ENCODE results near the gene GCLC. TPM values are rescaled to one million over a fixed set of nuclear protein-coding genes. Genes with fewer than 3 reads are reported as not detected.
"Not testable (repeated sequence)": the region's sequence is repeated elsewhere in the genome, so short reads cannot be mapped to it uniquely, and the experiment has no call there.

Gene GCLC
- total RNA-seq, 4 donors from 2014 or later: 63.5 to 84.3 (median 71.7) TPM

- no peak for TF ChIP-seq EP300 (IDR thresholded peaks at IDR 0.05)
- no peak for TF ChIP-seq POLR2A (IDR thresholded peaks at IDR 0.05)
- TF ChIP-seq POLR2AphosphoS5 (IDR thresholded peaks at IDR 0.05): no peak
- TF ChIP-seq CTCF (IDR thresholded peaks at IDR 0.05): no peak
- Histone ChIP-seq H3K27ac (no peak overlapping the region), H3K27me3 (no peaks in the 10 kb centered on the region), H3K4me1 (no peaks in the 10 kb centered on the region), H3K36me3 (no peaks in the 10 kb centered on the region), H3K9me3 (no peaks in the 10 kb centered on the region), H3K4me3 (no peak overlapping the region)
- 90 to 95% methylated on average over 2 to 3 of the region's 3 CpGs for WGBS, 2 donors (ENCODE audit: low coverage in 1 of 2)
- ATAC-seq: no peak
These were observed 21.0 kb upstream of the GCLC start for GRCh38 chr6:53565886-53566285.

GRCh38 chr6:53564401-53565065 is 19.6 kb upstream of the GCLC start:
- no peak for TF ChIP-seq POLR2A (IDR thresholded peaks at IDR 0.05)
- TF ChIP-seq EP300 (IDR thresholded peaks at IDR 0.05): no peak
- no peak for TF ChIP-seq POLR2AphosphoS5 (IDR thresholded peaks at IDR 0.05)
- no peak for TF ChIP-seq CTCF (IDR thresholded peaks at IDR 0.05)
- H3K9me3 ChIP-seq: no peaks in the 10 kb centered on the region
- H3K36me3 ChIP-seq: no peaks in the 10 kb centered on the region
- 75 to 88% methylated on average over 1 to 2 of the region's 2 CpGs for WGBS, 2 donors (ENCODE audit: low coverage in 1 of 2)
- no peak for ATAC-seq
- H3K27me3 ChIP-seq: no peaks in the 10 kb centered on the region
- no peak overlapping the region for H3K4me3 ChIP-seq
- H3K4me1 ChIP-seq: no peaks in the 10 kb centered on the region
- no peak overlapping the region for H3K27ac ChIP-seq

- no peaks in the 10 kb centered on the region for H3K36me3 ChIP-seq
- TF ChIP-seq EP300 (IDR thresholded peaks at IDR 0.05): no peak
- TF ChIP-seq CTCF (IDR thresholded peaks at IDR 0.05): no peak
- TF ChIP-seq POLR2A (IDR thresholded peaks at IDR 0.05): no peak
- TF ChIP-seq POLR2AphosphoS5 (IDR thresholded peaks at IDR 0.05): no peak
- ATAC-seq: no peak
These were observed 12.2 kb upstream of the GCLC start for GRCh38 chr6:53556986-53557715.

GRCh38 chr6:53553600-53553999 is 8.7 kb upstream of the GCLC start:
- not testable (repeated sequence) for ATAC-seq, H3K4me1 ChIP-seq, H3K27me3 ChIP-seq, H3K36me3 ChIP-seq, H3K27ac ChIP-seq, H3K4me3 ChIP-seq, H3K9me3 ChIP-seq
- 74 to 92% methylated on average over 3 of the region's 3 CpGs for WGBS, 2 donors (ENCODE audit: low coverage in 1 of 2)

More at GRCh38 chr6:53556986-53557715, 12.2 kb upstream of the GCLC start:
- H3K27me3 ChIP-seq: no peaks in the 10 kb centered on the region
- no peaks in the 10 kb centered on the region for H3K9me3 ChIP-seq
- no peaks in the 10 kb centered on the region for H3K4me1 ChIP-seq
- no peak overlapping the region for H3K4me3 ChIP-seq
- H3K27ac ChIP-seq: no peak overlapping the region
- 82 to 100% methylated on average over 1 to 2 of the region's 2 CpGs for WGBS, 2 donors (ENCODE audit: low coverage in 1 of 2)

- not testable (repeated sequence) for H3K27me3 ChIP-seq, H3K4me3 ChIP-seq, H3K27ac ChIP-seq, H3K9me3 ChIP-seq, ATAC-seq, H3K36me3 ChIP-seq
- peaks cover 0 to 14% (median 9%) of the 10 kb centered on the region in 3 donors for H3K4me1 ChIP-seq
- 83 to 92% methylated on average over 6 to 7 of the region's 7 CpGs for WGBS, 2 donors (ENCODE audit: low coverage in 1 of 2)
These were observed 6.8 kb upstream of the GCLC start for GRCh38 chr6:53551681-53552080.
